GM13976 (cell line): Measurements from ENCODE around the gene PATJ.

ENCODE experiments used
- DNase-seq: peaks from one replicate; pipeline ENCODE4 v3.0.0; 2012; ENCODE audit warnings: low spot score
- in situ Hi-C: fragments of 300-500 bp; cut with MboI; formaldehyde crosslinking; loops from one replicate; pipeline ENCODE4 v1.12.0; 2022; ENCODE audit warnings: low sequenced_read_pairs, mixed read lengths, inconsistent platforms; ENCODE audit not compliant: unreplicated experiment
- TF ChIP-seq, protein P1 (sequence below): IDR thresholded peaks from 2 replicates; pipeline ENCODE4 v1.5.1; 2012; ENCODE audit warnings: borderline replicate concordance, mild to moderate bottlenecking; ENCODE audit not compliant: insufficient read depth; ENCODE audit errors: extremely low read depth, missing control alignments, control extremely low read depth

PATJ gene

DNA sequence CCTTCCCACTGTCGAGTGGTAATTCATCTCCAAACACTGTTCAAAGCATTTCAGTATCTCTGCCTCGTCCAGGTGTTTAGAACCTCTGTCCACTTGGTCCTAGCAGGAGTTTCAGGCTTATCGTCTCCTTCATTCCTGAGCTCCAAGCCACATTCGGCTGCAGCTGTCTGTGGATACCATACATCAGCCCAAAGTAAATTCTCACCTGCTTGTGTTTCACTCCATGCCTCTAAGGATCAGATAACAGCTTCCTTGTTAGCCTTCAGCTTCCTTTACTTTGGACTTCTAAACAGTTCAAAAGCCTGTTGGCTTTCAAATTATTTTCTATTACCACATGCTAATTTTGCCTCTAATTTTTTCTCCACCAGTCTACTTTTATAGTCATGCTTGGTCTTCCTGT, 233.4 kb downstream of the PATJ start:
- no peak for DNase-seq
- TF ChIP-seq, protein P1, sequence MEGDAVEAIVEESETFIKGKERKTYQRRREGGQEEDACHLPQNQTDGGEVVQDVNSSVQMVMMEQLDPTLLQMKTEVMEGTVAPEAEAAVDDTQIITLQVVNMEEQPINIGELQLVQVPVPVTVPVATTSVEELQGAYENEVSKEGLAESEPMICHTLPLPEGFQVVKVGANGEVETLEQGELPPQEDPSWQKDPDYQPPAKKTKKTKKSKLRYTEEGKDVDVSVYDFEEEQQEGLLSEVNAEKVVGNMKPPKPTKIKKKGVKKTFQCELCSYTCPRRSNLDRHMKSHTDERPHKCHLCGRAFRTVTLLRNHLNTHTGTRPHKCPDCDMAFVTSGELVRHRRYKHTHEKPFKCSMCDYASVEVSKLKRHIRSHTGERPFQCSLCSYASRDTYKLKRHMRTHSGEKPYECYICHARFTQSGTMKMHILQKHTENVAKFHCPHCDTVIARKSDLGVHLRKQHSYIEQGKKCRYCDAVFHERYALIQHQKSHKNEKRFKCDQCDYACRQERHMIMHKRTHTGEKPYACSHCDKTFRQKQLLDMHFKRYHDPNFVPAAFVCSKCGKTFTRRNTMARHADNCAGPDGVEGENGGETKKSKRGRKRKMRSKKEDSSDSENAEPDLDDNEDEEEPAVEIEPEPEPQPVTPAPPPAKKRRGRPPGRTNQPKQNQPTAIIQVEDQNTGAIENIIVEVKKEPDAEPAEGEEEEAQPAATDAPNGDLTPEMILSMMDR = no peak
- in situ Hi-C loops = no loop called here

DNA sequence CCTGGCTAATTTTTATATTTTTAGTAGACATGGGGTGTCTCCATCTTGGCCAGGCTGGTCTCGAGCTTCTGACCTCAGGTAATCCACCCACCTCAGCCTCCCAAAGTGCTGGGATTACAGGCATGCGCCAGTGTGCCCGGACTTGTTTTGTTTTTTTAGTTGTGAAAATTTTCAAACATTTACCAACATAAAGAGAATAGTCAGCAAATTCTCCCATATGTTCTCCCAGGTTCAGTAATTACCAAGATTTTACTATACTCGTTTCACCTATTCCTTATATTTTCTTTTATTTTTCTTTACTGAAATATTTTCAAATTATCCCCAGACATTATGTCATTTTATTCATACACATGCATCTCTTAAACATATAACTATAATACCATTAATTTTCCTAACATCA, 234.3 kb downstream of the PATJ start:
- TF ChIP-seq, protein P1 = no peak
- in situ Hi-C loops = no loop called here
- no peak for DNase-seq

DNA sequence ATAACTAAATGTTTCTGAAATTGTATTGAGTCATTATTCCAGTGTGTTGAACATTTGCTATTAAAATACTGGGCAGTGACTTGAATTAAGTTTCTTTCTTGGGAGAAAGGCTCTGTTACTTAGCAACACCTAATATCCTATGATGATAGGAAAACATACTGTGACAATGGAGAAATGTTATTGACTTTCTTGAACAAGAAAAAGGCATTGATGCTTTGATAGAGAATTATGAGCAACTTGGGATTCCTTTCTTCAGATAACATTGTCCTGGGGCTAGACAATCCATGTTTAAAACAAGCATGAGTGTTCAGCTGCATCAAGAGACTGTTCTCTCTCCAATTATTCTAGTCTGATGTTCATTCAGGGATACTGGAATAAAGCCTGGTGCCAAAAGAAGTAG, 236.5 kb downstream of the PATJ start:
- no peak for DNase-seq
- TF ChIP-seq, protein P1 = no peak
- in situ Hi-C loops = no loop called here

DNA sequence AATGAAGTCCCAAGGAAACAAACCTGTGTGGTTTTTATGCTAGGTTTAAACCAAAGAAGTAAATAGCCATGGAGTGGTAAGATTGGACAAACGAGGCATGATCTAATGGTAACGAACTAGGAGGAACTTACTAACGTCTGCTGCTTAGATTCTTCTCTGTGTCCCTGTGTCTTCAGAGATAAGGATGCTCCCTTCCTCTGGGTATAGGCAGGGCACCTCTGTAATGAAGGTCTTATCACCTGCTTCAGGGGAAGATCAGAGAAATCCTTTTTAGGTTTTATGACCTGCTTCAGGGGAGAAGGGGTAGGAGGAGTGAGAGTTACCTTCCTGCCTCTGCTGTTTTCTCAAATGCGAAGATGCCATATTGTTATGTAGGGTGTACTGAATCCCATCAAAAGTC, 237.4 kb downstream of the PATJ start:
- TF ChIP-seq, protein P1 = no peak
- in situ Hi-C loops = no loop called here
- DNase-seq = no peak

DNA sequence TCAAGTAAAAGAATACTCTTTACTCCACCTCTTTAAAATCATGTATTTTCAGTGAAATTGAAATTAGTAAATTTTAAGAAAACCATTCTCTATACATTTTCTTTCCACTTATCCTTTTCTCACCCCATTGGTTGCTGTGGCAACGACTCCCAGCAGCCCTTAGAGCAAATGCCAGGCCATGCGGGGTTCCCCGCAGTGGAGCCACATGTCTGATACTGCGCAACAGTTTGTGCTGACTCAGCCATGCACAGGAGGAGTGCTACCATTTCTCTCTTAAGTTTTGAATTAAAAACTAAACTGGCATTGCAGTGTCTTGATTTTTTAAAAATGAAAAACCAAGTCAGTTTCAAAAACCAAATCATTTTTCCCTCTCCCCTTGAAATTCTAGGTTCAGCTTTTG, 238.3 kb downstream of the PATJ start:
- TF ChIP-seq, protein P1 = no peak
- in situ Hi-C loops = no loop called here
- no peak for DNase-seq

DNA sequence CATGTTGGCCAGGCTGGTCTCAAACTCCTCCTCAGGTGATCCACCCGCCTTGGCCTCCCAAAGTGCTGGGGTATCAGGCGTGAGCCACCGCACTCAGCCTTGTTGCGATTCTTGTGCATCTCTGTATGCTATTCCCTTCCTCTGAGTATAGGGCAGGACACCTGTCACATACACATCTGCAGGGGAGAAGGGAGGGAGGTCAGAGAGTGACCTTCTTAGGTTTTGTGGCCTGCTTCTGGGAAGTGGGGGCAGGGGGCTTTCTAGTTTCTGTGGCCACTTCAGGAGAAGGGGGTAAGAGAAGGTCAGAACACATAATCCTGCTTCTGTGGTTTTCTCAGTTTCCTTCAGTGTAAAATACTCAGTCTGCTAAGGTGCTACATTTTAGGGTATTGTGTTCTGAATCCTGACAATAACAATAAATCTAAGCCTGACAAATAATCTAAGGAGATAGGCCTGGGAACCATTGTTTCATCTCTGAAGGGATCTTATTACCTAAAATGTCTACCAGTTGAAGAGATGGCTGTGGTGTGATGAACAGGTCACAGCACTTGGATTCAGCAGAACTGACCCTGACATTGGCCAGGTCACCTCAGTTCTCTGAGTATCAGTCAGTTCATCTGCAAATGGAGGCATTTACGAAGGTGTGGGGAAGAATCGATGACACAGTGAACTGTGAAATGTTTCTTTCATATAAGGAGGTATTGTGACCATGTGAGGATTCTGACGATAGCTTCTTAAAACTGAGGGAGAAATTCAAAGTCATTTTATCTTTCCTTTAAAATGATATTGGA, 239.8 kb downstream of the PATJ start:
- TF ChIP-seq, protein P1 = no peak
- in situ Hi-C loops = no loop called here
- DNase-seq = no peak

DNA sequence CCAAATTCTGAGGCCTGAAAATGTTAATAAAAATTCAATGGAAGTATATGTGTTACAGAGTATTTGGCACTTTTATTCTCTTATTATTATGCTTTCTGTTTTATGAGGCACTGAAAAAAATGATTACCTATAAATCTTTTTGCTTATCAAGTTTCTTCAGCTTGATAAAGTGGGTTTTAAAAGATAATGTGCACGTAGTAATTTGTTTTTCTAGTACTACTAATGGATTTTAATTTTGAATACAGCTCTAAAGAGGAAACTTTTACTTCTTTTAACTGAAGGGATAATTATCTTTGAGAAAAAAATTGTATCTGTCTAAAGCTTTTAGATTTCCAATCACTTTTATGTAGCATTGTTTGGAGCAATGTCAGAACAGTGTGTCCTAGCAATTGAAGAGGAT, 241.0 kb downstream of the PATJ start:
- in situ Hi-C loops = no loop called here
- DNase-seq = no peak
- TF ChIP-seq, protein P1 = no peak
